GM21526 (cell line): ENCODE data around the gene AHCYL1.

Experiments used
- ATAC-seq: cut with Tn5 transposase; IDR thresholded peaks from one replicate; pipeline ENCODE4 v1.9.1; 2021; ENCODE audit warnings: moderate library complexity; ENCODE audit not compliant: unreplicated experiment, low FRiP score

Gene AHCYL1

GRCh38 chr1:109975718-109976117, 8.8 kb upstream of the AHCYL1 start:
- no peak for ATAC-seq

- ATAC-seq = no peak
These were observed 7.8 kb upstream of the AHCYL1 start for GRCh38 chr1:109976762-109977161.

- no peak for ATAC-seq
These were observed 7.3 kb upstream of the AHCYL1 start for GRCh38 chr1:109977225-109977624.

GRCh38 chr1:109977657-109978378, 6.7 kb upstream of the AHCYL1 start:
- no peak for ATAC-seq

- no peak for ATAC-seq
These were observed 5.6 kb upstream of the AHCYL1 start for GRCh38 chr1:109978761-109979488.

GRCh38 chr1:109979489-109980091, 5.0 kb upstream of the AHCYL1 start:
- no peak for ATAC-seq

- ATAC-seq = no peak
These were observed 4.1 kb upstream of the AHCYL1 start for GRCh38 chr1:109980324-109981003.

- ATAC-seq = no peak
These were observed 3.6 kb upstream of the AHCYL1 start for GRCh38 chr1:109981004-109981335.

GRCh38 chr1:109983380-109984189, 980 bp upstream of the AHCYL1 start:
- no peak for ATAC-seq

- ATAC-seq = no peak
These were observed 442 bp upstream of the AHCYL1 start for GRCh38 chr1:109984190-109984455.

- no peak for ATAC-seq
These were observed 885 bp downstream of the AHCYL1 start for GRCh38 chr1:109985247-109986053.

GRCh38 chr1:109986054-109986444, 1.5 kb downstream of the AHCYL1 start:
- ATAC-seq = no peak

- ATAC-seq = no peak
These were observed 3.9 kb downstream of the AHCYL1 start for GRCh38 chr1:109988349-109988914.

GRCh38 chr1:109989506-109990301, 5.1 kb downstream of the AHCYL1 start:
- no peak for ATAC-seq

- no peak for ATAC-seq
These were observed 5.7 kb downstream of the AHCYL1 start for GRCh38 chr1:109990302-109990653.

GRCh38 chr1:109991400-109991925, 6.9 kb downstream of the AHCYL1 start:
- no peak for ATAC-seq

- ATAC-seq = no peak
These were observed 9.3 kb downstream of the AHCYL1 start for GRCh38 chr1:109993885-109994284.

- ATAC-seq = no peak
These were observed 10.1 kb downstream of the AHCYL1 start for GRCh38 chr1:109994654-109995053.

GRCh38 chr1:109995536-109995935, 11.0 kb downstream of the AHCYL1 start:
- no peak for ATAC-seq
